Hematopoietic multipotent progenitor cell treated with erythropoietin and hydrocortisone succinate and interleukin-3 and kit ligand, for 4 days (in vitro differentiated cells): ENCODE data around the gene LIMA1.
A peak's percentile ranks its signal among the peaks of the same experiment; 100 is the strongest.
"Not testable (repeated sequence)": the region's sequence is repeated elsewhere in the genome, so short reads cannot be mapped to it uniquely, and the experiment has no call there.

Experiments used
- DNase-seq: peaks from one replicate; pipeline ENCODE4 v3.0.0-alpha.2; 2015

The LIMA1 gene

GRCh38 chr12:50246873-50247612, 36.3 kb downstream of the LIMA1 start:
- DNase-seq = peak; percentile 70

GRCh38 chr12:50246197-50246865, 37.0 kb downstream of the LIMA1 start:
- DNase-seq = no peak

- DNase-seq = no peak
Measured at GRCh38 chr12:50243507-50243906, 39.8 kb downstream of the LIMA1 start.

- DNase-seq = no peak
Measured at GRCh38 chr12:50242751-50243191, 40.5 kb downstream of the LIMA1 start.

GRCh38 chr12:50241178-50241577, 42.1 kb downstream of the LIMA1 start:
- no peak for DNase-seq

GRCh38 chr12:50240792-50241114, 42.6 kb downstream of the LIMA1 start:
- DNase-seq = no peak

- no peak for DNase-seq
Measured at GRCh38 chr12:50240096-50240791, 43.1 kb downstream of the LIMA1 start.

GRCh38 chr12:50239355-50239891, 43.9 kb downstream of the LIMA1 start:
- DNase-seq = no peak

- no peak for DNase-seq
Measured at GRCh38 chr12:50234347-50234746, 49.0 kb downstream of the LIMA1 start.

- DNase-seq = no peak
Measured at GRCh38 chr12:50232771-50233209, 50.5 kb downstream of the LIMA1 start.

- DNase-seq = no peak
Measured at GRCh38 chr12:50232206-50232605, 51.1 kb downstream of the LIMA1 start.

GRCh38 chr12:50231346-50231745, 52.0 kb downstream of the LIMA1 start:
- DNase-seq = no peak

- no peak for DNase-seq
Measured at GRCh38 chr12:50230217-50230616, 53.1 kb downstream of the LIMA1 start.

GRCh38 chr12:50224026-50224692, 59.2 kb downstream of the LIMA1 start:
- DNase-seq = no peak

GRCh38 chr12:50222275-50222783, 61.0 kb downstream of the LIMA1 start:
- peak; percentile 71 for DNase-seq

GRCh38 chr12:50221228-50222008, 61.9 kb downstream of the LIMA1 start:
- DNase-seq = peak; percentile 61

- peak; percentile 65 for DNase-seq
Measured at GRCh38 chr12:50220363-50220995, 62.8 kb downstream of the LIMA1 start.

- no peak for DNase-seq
Measured at GRCh38 chr12:50219544-50219943, 63.8 kb downstream of the LIMA1 start.

- not testable (repeated sequence) for DNase-seq
Measured at GRCh38 chr12:50219001-50219400, 64.3 kb downstream of the LIMA1 start.

GRCh38 chr12:50218386-50218785, 64.9 kb downstream of the LIMA1 start:
- DNase-seq = no peak

- no peak for DNase-seq
Measured at GRCh38 chr12:50217202-50217601, 66.1 kb downstream of the LIMA1 start.
